Endothelial cell of umbilical vein (primary cell): ENCODE results near the gene HCK.

Experiments used
- EZH2 ChIP-seq: IDR thresholded peaks from 2 replicates; pipeline ENCODE4 v1.6.1; 2012; ENCODE audit warnings: borderline replicate concordance, low read depth, mild to moderate bottlenecking, moderate library complexity, low read length, inconsistent platforms; ENCODE audit not compliant: severe bottlenecking
- JUN ChIP-seq: IDR thresholded peaks from 2 replicates; pipeline ENCODE4 v1.6.1; 2011; ENCODE audit warnings: borderline replicate concordance, low read depth; ENCODE audit not compliant: insufficient read length, insufficient read depth
- MYC ChIP-seq: IDR thresholded peaks from one replicate; pipeline ENCODE4 v1.6.1; 2011; ENCODE audit warnings: mild to moderate bottlenecking, low read depth, low read length
- POLR2A ChIP-seq: IDR thresholded peaks from 2 replicates; pipeline ENCODE4 v1.6.1; 2012; ENCODE audit warnings: low read depth, mild to moderate bottlenecking, control low read depth, low read length
- POLR2AphosphoS5 ChIP-seq: IDR thresholded peaks from 2 replicates; pipeline ENCODE4 v1.6.1; 2012; ENCODE audit warnings: low read depth, mild to moderate bottlenecking, control low read depth, low read length, moderate library complexity; ENCODE audit not compliant: insufficient read depth
- TF ChIP-seq, protein P1 (sequence below), 2 donors: IDR thresholded peaks; 1 replicate in 1 of 2; 2 replicates in 1 of 2; pipeline ENCODE4 v1.5.1; 2011; ENCODE audit warnings: low read length in 2 of 2, mild to moderate bottlenecking in 2 of 2, moderate library complexity in 2 of 2, control low read depth in 1 of 2, inconsistent platforms in 1 of 2, low read depth in 1 of 2; ENCODE audit not compliant: insufficient read depth in 1 of 2; ENCODE audit errors: extremely low read depth in 1 of 2
- TF ChIP-seq, protein P2 (sequence below): IDR thresholded peaks from 2 replicates; pipeline ENCODE4 v1.6.1; 2011; ENCODE audit not compliant: insufficient read depth, insufficient read length

DNA sequence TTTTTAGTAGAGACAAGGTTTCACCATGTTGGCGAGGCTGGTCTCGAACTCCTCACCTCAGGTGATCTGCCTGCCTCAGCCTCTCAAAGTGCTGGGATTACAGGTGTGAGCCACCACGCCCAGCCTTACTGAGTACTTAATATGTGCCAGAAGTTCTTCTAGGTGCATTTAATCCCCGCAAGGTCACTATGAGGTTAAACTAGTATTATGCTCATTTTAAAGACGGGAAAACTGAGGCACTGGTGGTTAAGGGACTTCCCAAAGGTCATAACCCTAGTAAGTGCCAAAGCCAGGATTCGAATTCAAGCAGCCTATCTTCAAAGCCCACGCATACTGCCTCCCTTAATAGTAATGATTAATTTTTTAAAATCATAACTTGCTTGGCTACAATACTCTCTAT is 42.5 kb upstream of the HCK start:
- TF ChIP-seq, protein P1, sequence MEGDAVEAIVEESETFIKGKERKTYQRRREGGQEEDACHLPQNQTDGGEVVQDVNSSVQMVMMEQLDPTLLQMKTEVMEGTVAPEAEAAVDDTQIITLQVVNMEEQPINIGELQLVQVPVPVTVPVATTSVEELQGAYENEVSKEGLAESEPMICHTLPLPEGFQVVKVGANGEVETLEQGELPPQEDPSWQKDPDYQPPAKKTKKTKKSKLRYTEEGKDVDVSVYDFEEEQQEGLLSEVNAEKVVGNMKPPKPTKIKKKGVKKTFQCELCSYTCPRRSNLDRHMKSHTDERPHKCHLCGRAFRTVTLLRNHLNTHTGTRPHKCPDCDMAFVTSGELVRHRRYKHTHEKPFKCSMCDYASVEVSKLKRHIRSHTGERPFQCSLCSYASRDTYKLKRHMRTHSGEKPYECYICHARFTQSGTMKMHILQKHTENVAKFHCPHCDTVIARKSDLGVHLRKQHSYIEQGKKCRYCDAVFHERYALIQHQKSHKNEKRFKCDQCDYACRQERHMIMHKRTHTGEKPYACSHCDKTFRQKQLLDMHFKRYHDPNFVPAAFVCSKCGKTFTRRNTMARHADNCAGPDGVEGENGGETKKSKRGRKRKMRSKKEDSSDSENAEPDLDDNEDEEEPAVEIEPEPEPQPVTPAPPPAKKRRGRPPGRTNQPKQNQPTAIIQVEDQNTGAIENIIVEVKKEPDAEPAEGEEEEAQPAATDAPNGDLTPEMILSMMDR (IDR thresholded peaks at IDR 0.05; ENCODE audit: extremely low read depth in 1 of 2, insufficient read depth in 1 of 2, low read depth in 1 of 2, low read length in 2 of 2) = no peak
- TF ChIP-seq EZH2 (no peak), POLR2A (no peak), MYC (no peak), POLR2AphosphoS5 (no peak), JUN (no peak)
- TF ChIP-seq, protein P2, sequence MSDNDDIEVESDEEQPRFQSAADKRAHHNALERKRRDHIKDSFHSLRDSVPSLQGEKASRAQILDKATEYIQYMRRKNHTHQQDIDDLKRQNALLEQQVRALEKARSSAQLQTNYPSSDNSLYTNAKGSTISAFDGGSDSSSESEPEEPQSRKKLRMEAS = no peak
